H1 (cell line): ENCODE measurements around the gene GALNTL6. TPM values are rescaled to one million over a fixed set of nuclear protein-coding genes. Genes with fewer than 3 reads are reported as not detected.

ENCODE experiments used
- CTCF ChIA-PET: fragments of 300-600 bp; sonication (Branson Sonifier 250); formaldehyde crosslinking; loops from one replicate; lab custom pipeline; 2021; ENCODE audit not compliant: partially characterized antibody; lab: Charles Lee
- POLR2A ChIA-PET: fragments of 300-600 bp; sonication (Branson Sonifier 250); formaldehyde crosslinking; loops from one replicate; lab custom pipeline; 2021; ENCODE audit warnings: inconsistent platforms; ENCODE audit not compliant: partially characterized antibody; lab: Charles Lee
- DNase-seq, 2 experiments: peaks; one replicate each; pipeline versions ENCODE4 v3.0.0 to v3.0.0-alpha.2; 2010 to 2022; ENCODE audit warnings: low spot score in 2 of 2, low read depth in 1 of 2, mixed read lengths in 1 of 2
- FAIRE-seq: peaks from 2 replicates; lab custom pipeline; 2011; peaks lifted over from hg19 to GRCh38; lab: Jason Lieb, UNC
- H2AFZ ChIP-seq: 2 replicates; pipeline ENCODE4 v1.8.1; 2012; ENCODE audit warnings: low read length, inconsistent platforms
- H2AK5ac ChIP-seq: 2 replicates; pipeline ENCODE4 v1.6.1; 2013; ENCODE audit warnings: low read depth, low read length
- H2BK120ac ChIP-seq: replicated peaks from 2 replicates; pipeline ENCODE3; 2013; ENCODE audit warnings: low read depth, low read length, inconsistent platforms
- H2BK12ac ChIP-seq: 2 replicates; pipeline ENCODE4 v1.6.1; 2013; ENCODE audit warnings: low read depth, low read length
- H2BK15ac ChIP-seq: 2 replicates; pipeline ENCODE4 v1.6.1; 2013; ENCODE audit warnings: low read length
- H2BK20ac ChIP-seq: 2 replicates; pipeline ENCODE4 v1.6.1; 2013; ENCODE audit warnings: low read length
- H2BK5ac ChIP-seq: 2 replicates; pipeline ENCODE4 v1.6.1; 2013; ENCODE audit warnings: low read depth, low read length
- H3K14ac ChIP-seq: 2 replicates; pipeline ENCODE4 v1.6.1; 2013; ENCODE audit warnings: inconsistent platforms; ENCODE audit not compliant: insufficient read length
- H3K18ac ChIP-seq: 2 replicates; pipeline ENCODE4 v1.6.1; 2013; ENCODE audit warnings: low read length; ENCODE audit errors: extremely low read depth
- H3K23ac ChIP-seq: 2 replicates; pipeline ENCODE4 v1.6.1; 2013; ENCODE audit warnings: inconsistent platforms; ENCODE audit not compliant: insufficient read length
- H3K23me2 ChIP-seq: 2 replicates; pipeline ENCODE4 v1.6.1; 2013; ENCODE audit warnings: low read depth, low read length
- H3K27ac ChIP-seq: 2 replicates; pipeline ENCODE4 v1.6.1; 2011; ENCODE audit warnings: low read depth, low read length, inconsistent platforms
- H3K27me3 ChIP-seq, 4 experiments: replicated peaks in 1 of 4; 1 replicate in 1 of 4; 2 replicates in 3 of 4; pipeline versions ENCODE4 v1.6.1 to v1.8.1; 2011 to 2013; ENCODE audit warnings: low read length in 3 of 4, mild to moderate bottlenecking in 3 of 4, inconsistent platforms in 2 of 4, mixed read lengths in 2 of 4, moderate library complexity in 1 of 4; ENCODE audit not compliant: control insufficient read depth in 3 of 4, insufficient read depth in 3 of 4; ENCODE audit errors: extremely low read depth in 1 of 4
- H3K36me3 ChIP-seq, 4 experiments: 2 replicates each; pipeline versions ENCODE4 v1.6.1 to v1.8.1; 2011 to 2013; ENCODE audit warnings: mild to moderate bottlenecking in 4 of 4, low read length in 3 of 4, moderate library complexity in 2 of 4, control low read depth in 1 of 4, inconsistent platforms in 1 of 4; ENCODE audit not compliant: insufficient read depth in 4 of 4, control insufficient read depth in 2 of 4
- H3K4ac ChIP-seq: replicated peaks from 2 replicates; pipeline ENCODE3; 2013; ENCODE audit warnings: low read length, low read depth, mixed read lengths, inconsistent platforms; ENCODE audit not compliant: insufficient read length
- H3K4me1 ChIP-seq, 4 experiments: replicated peaks in 1 of 4; 1 replicate in 1 of 4; 2 replicates in 3 of 4; pipeline versions ENCODE4 v1.6.1 to v1.8.1; 2011 to 2013; ENCODE audit warnings: low read length in 3 of 4, inconsistent platforms in 2 of 4, mixed read lengths in 1 of 4; ENCODE audit not compliant: insufficient read depth in 4 of 4, control insufficient read depth in 3 of 4
- H3K4me2 ChIP-seq, 2 experiments: 2 replicates each; pipeline versions ENCODE4 v1.6.1 to v1.8.1; 2011 to 2013; ENCODE audit warnings: low read depth in 2 of 2, low read length in 2 of 2, control low read depth in 1 of 2, inconsistent platforms in 1 of 2, mild to moderate bottlenecking in 1 of 2; ENCODE audit not compliant: insufficient read depth in 1 of 2
- H3K4me3 ChIP-seq, 4 experiments: fragments of 200-600, 300-600 bp in 1 of 4; sonication (generic), shearing (Covaris generic), sonication (Bioruptor Twin) in 1 of 4; 2 replicates each; pipeline versions ENCODE4 v1.5.1 to v1.8.1; 2011 to 2016; ENCODE audit warnings: low read length in 4 of 4, low read depth in 3 of 4, control low read depth in 2 of 4, inconsistent platforms in 2 of 4, mild to moderate bottlenecking in 2 of 4, mixed read lengths in 1 of 4, moderate library complexity in 1 of 4; ENCODE audit not compliant: insufficient read depth in 2 of 4; ENCODE audit errors: extremely low read depth in 1 of 4
- H3K56ac ChIP-seq: replicated peaks from 2 replicates; pipeline ENCODE3; 2013; ENCODE audit warnings: low read depth, mild to moderate bottlenecking, mixed read lengths, low read length, inconsistent platforms; ENCODE audit not compliant: insufficient read length
- H3K79me1 ChIP-seq: 2 replicates; pipeline ENCODE4 v1.6.1; 2013; ENCODE audit warnings: low read depth, low read length, control low read depth
- H3K79me2 ChIP-seq, 2 experiments: 2 replicates each; pipeline versions ENCODE4 v1.6.1 to v1.8.1; 2012 to 2013; ENCODE audit warnings: low read length in 2 of 2, mild to moderate bottlenecking in 2 of 2, inconsistent platforms in 1 of 2; ENCODE audit not compliant: insufficient read depth in 2 of 2, control insufficient read depth in 1 of 2
- H3K9ac ChIP-seq, 4 experiments: replicated peaks in 1 of 4; 1 replicate in 1 of 4; 2 replicates in 3 of 4; pipeline versions ENCODE4 v1.6.1 to v1.8.1; 2011 to 2013; ENCODE audit warnings: low read depth in 3 of 4, low read length in 3 of 4, control low read depth in 2 of 4, mild to moderate bottlenecking in 2 of 4, moderate library complexity in 2 of 4, inconsistent platforms in 1 of 4; ENCODE audit errors: extremely low read depth in 1 of 4
- H3K9me3 ChIP-seq, 2 experiments: 2 replicates each; pipeline versions ENCODE4 v1.6.1 to v1.8.1; 2012 to 2013; ENCODE audit warnings: mild to moderate bottlenecking in 2 of 2, moderate library complexity in 2 of 2, control low read depth in 1 of 2, inconsistent platforms in 1 of 2, low read depth in 1 of 2, low read length in 1 of 2, mixed read lengths in 1 of 2; ENCODE audit not compliant: insufficient read depth in 2 of 2
- H4K20me1 ChIP-seq, 2 experiments: replicated peaks in 1 of 2; 2 replicates each; pipeline versions ENCODE3 to v1.8.1; 2011 to 2013; ENCODE audit warnings: inconsistent platforms in 2 of 2, low read length in 2 of 2, mild to moderate bottlenecking in 1 of 2; ENCODE audit not compliant: insufficient read depth in 2 of 2, control insufficient read depth in 1 of 2
- H4K5ac ChIP-seq: 2 replicates; pipeline ENCODE4 v1.6.1; 2013; ENCODE audit warnings: low read length, low read depth, mixed read lengths, inconsistent platforms; ENCODE audit not compliant: insufficient read length
- H4K8ac ChIP-seq: 2 replicates; pipeline ENCODE4 v1.8.0; 2013; ENCODE audit warnings: mild to moderate bottlenecking, moderate library complexity, low read length, inconsistent platforms; ENCODE audit not compliant: insufficient read depth; ENCODE audit errors: extremely low read depth
- H4K91ac ChIP-seq: replicated peaks from 2 replicates; pipeline ENCODE3; 2013; ENCODE audit warnings: low read length, mixed read lengths, inconsistent platforms; ENCODE audit not compliant: insufficient read length
- JUN ChIP-seq: IDR thresholded peaks from 2 replicates; pipeline ENCODE4 v1.6.1; 2011; ENCODE audit warnings: low read depth, mild to moderate bottlenecking, improper control_type of control experiment, low read length
- KDM1A ChIP-seq: fragments of 200-600, 300-600 bp; sonication (generic); IDR thresholded peaks from 2 replicates; pipeline ENCODE4 v1.7.1; 2016; ENCODE audit warnings: mild to moderate bottlenecking, low read length, borderline replicate concordance
- KDM4A ChIP-seq: IDR thresholded peaks from one replicate; pipeline ENCODE4 v1.7.1; 2012; ENCODE audit warnings: low read depth, mild to moderate bottlenecking, moderate library complexity, low read length, inconsistent platforms; ENCODE audit not compliant: severe bottlenecking
- RBBP5 ChIP-seq: IDR thresholded peaks from 2 replicates; pipeline ENCODE4 v1.7.1; 2012; ENCODE audit warnings: low read depth, mild to moderate bottlenecking, inconsistent platforms, low read length, moderate library complexity, borderline replicate concordance
- RFX5 ChIP-seq: IDR thresholded peaks from 2 replicates; pipeline ENCODE4 v1.6.1; 2011; ENCODE audit warnings: low read depth, low read length, improper control_type of control experiment, borderline replicate concordance
- SAP30 ChIP-seq: fragments of 300-600 bp; sonication (generic); IDR thresholded peaks from 2 replicates; pipeline ENCODE4 v1.7.1; 2012; ENCODE audit warnings: low read length, moderate library complexity, mild to moderate bottlenecking, inconsistent platforms; ENCODE audit not compliant: insufficient read depth, insufficient replicate concordance
- TEAD4 ChIP-seq: IDR thresholded peaks from 2 replicates; pipeline ENCODE4 v1.6.1; 2012; ENCODE audit warnings: low read depth, low read length, inconsistent platforms, mixed read lengths
- ZNF274 ChIP-seq: IDR thresholded peaks from 2 replicates; pipeline ENCODE4 v1.7.0; 2012; ENCODE audit warnings: low read length, borderline replicate concordance; ENCODE audit errors: extremely low read depth
- WGBS, 2 experiments: shearing (Covaris generic) in 1 of 2; methylation state at CpG; one replicate each; pipeline versions ENCODE4 v1.1.6 to v1.1.7; 2013 to 2015; ENCODE audit warnings: low lambda C conversion rate in 2 of 2, mixed read lengths in 2 of 2, inconsistent platforms in 1 of 2, low coverage in 1 of 2, missing lambda C conversion rate in 1 of 2; ENCODE audit not compliant: insufficient replicate concordance in 2 of 2, insufficient coverage in 1 of 2, insufficient read length in 1 of 2; ENCODE audit errors: extremely low coverage in 1 of 2, missing lambda C conversion rate in 1 of 2; 5-methylcytosine and 5-hydroxymethylcytosine counted together
- polyA plus RNA-seq, 7 experiments: library from polyadenylated mRNA; depleted of rRNA in 3 of 7; stranded (reverse) in 5 of 7; unstranded in 2 of 7; fragments of >200 nt in 5 of 7; fragments of 200-250 nt in 2 of 7; gene quantifications; 1 replicate in 5 of 7; 2 replicates in 1 of 7; 4 replicates in 1 of 7; pipeline versions ENCODE4 v1.2.1 to v1.2.3, GENCODE V29; 2011 to 2013; ENCODE audit warnings: missing spikeins in 2 of 7, mixed read lengths in 2 of 7
- total RNA-seq: library from RNA; stranded (reverse); fragmentation: NEBNext Ultra II Directional; extraction: Animal tissue kit (Norgen Biotek cat#: 25700); gene quantifications from 2 replicates; pipeline ENCODE4 v1.2.1, GENCODE V29; 2021
- TF ChIP-seq, protein P1 (sequence below): IDR thresholded peaks from 2 replicates; pipeline ENCODE4 v1.6.1; 2011; ENCODE audit warnings: low read length, improper control_type of control experiment

Gene GALNTL6
- total and polyA plus RNA-seq, 2 of the 8 experiments (the other 6 are each of a cell fraction or from before 2014, with no cell fraction given): 0.03 to 0.32 TPM

DNA sequence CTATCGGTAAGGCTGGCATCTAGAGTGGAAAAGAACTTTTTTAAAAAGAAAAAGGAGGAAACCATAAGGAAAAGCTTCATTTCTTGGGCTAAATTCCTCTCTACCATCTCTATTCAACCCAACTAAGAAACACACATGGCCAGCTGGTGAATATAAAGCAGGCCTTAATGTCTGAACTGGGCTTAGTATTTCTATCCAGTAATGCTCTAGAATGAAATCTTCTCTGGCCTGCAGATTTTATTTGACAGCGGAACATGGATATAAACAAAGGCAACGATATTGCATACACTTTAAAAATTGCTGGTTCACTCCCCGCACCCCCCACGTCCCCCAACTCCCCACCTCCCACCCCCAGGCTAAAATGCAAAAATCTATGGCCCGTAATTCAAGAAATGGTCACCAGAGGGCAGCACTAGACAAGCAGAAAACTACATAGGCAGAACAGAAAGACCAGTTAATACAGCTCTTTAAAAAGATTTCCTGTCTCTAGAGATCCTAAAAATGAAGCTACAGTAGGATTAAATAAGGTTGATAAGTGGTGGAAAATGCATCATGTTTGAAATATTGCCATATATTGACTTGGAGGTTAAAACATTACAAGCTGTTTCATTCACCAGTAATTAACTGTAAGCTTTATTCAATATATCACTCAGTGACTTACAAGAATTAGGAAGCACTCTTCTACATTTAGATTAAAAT is 1200.2 kb downstream of the GALNTL6 start:
- Histone ChIP-seq H4K91ac (no peak overlapping the region), H3K79me1 (no peaks in the 10 kb centered on the region), H3K14ac (no peak overlapping the region), H3K4me1 (peaks cover 0 to 3% (median 1%) of the 10 kb centered on the region in 4 experiments; a peak in 4 of 7 replicates), H3K9ac (no peak overlapping the region), H2BK12ac (no peak overlapping the region), H3K4me2 (no peak overlapping the region), H3K4ac (no peak overlapping the region), H3K27me3 (no peaks in the 10 kb centered on the region), H3K79me2 (no peaks in the 10 kb centered on the region), H3K36me3 (no peaks in the 10 kb centered on the region; a peak in 1 of 8 replicates), H2BK5ac (no peak overlapping the region), H3K9me3 (peaks cover 4 to 6% of the 10 kb centered on the region in 2 experiments; a peak in 1 of 4 replicates), H2BK20ac (no peak overlapping the region), H3K56ac (no peak overlapping the region), H4K8ac (no peak overlapping the region), H3K4me3 (no peak overlapping the region), H2BK120ac (no peak overlapping the region), H4K5ac (no peak overlapping the region), H3K23me2 (no peaks in the 10 kb centered on the region), H2AFZ (peak overlapping the region; percentile 35; the same call in 1 of the 2 replicates), H2AK5ac (no peak overlapping the region), H3K27ac (no peak overlapping the region), H2BK15ac (no peak overlapping the region), H3K23ac (no peak overlapping the region), H3K18ac (no peak overlapping the region), H4K20me1 (no peaks in the 10 kb centered on the region)
- CTCF ChIA-PET: interaction anchor here (0.5 to 4.3 kb wide), 106 partner anchors 9 to 1554 kb away, joined by 3 to 80 read pairs (median 5); partner anchors contain the start of genes GALNT7, HMGB2 and SCRG1
- DNase-seq (peak in 1 of 2 experiments; percentile 88), FAIRE-seq (peak; percentile 82)
- POLR2A ChIA-PET: interaction anchor here (0.7 to 1.9 kb wide), 8 partner anchors 10 to 344 kb away, joined by 3 to 8 read pairs (median 4); partner anchors contain the start of genes GALNT7 and HMGB2
- WGBS, 2 experiments: 22% methylated on average over 6 of the region's 6 CpGs; no CpG with 5 or more reads in 1 of the 2 experiments
- TF ChIP-seq RBBP5 (no peak), SAP30 (no peak), RFX5 (no peak), JUN (no peak), TEAD4 (no peak), ZNF274 (no peak), KDM4A (no peak), KDM1A (no peak)
- TF ChIP-seq, protein P1, sequence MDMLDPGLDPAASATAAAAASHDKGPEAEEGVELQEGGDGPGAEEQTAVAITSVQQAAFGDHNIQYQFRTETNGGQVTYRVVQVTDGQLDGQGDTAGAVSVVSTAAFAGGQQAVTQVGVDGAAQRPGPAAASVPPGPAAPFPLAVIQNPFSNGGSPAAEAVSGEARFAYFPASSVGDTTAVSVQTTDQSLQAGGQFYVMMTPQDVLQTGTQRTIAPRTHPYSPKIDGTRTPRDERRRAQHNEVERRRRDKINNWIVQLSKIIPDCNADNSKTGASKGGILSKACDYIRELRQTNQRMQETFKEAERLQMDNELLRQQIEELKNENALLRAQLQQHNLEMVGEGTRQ: no peak
